Transverse colon (tissue), 4 donors: ENCODE data around the gene ALPI.

Experiments used
- EP300 ChIP-seq: sonication (generic); formaldehyde crosslinking; IDR thresholded peaks from one replicate; pipeline ENCODE4 v1.6.1; 2017; ENCODE audit warnings: antibody characterized with exemption, low read depth
- POLR2A ChIP-seq: fragments of 450-650 bp; IDR thresholded peaks from one replicate; pipeline ENCODE4 v1.6.1; 2016; ENCODE audit warnings: antibody characterized with exemption, mild to moderate bottlenecking, moderate library complexity
- POLR2AphosphoS5 ChIP-seq, 3 donors: sonication (generic); formaldehyde crosslinking; IDR thresholded peaks; one replicate each; pipeline ENCODE4 v1.6.1; 2016; ENCODE audit warnings: antibody characterized with exemption in 3 of 3
- TF ChIP-seq, protein P1 (sequence below), 5 experiments: fragments of 200-600 bp in 3 of 5; fragments of 450-650 bp in 2 of 5; sonication (generic) in 3 of 5; IDR thresholded peaks; 1 replicate in 2 of 5; 2 replicates in 3 of 5; pipeline ENCODE4 v1.5.1; 2016 to 2017; ENCODE audit warnings: antibody characterized with exemption in 5 of 5, inconsistent platforms in 3 of 5, mild to moderate bottlenecking in 2 of 5, moderate library complexity in 1 of 5

GRCh38 chr2:232501331-232501771 is 45.4 kb downstream of the ALPI start:
- TF ChIP-seq, protein P1, sequence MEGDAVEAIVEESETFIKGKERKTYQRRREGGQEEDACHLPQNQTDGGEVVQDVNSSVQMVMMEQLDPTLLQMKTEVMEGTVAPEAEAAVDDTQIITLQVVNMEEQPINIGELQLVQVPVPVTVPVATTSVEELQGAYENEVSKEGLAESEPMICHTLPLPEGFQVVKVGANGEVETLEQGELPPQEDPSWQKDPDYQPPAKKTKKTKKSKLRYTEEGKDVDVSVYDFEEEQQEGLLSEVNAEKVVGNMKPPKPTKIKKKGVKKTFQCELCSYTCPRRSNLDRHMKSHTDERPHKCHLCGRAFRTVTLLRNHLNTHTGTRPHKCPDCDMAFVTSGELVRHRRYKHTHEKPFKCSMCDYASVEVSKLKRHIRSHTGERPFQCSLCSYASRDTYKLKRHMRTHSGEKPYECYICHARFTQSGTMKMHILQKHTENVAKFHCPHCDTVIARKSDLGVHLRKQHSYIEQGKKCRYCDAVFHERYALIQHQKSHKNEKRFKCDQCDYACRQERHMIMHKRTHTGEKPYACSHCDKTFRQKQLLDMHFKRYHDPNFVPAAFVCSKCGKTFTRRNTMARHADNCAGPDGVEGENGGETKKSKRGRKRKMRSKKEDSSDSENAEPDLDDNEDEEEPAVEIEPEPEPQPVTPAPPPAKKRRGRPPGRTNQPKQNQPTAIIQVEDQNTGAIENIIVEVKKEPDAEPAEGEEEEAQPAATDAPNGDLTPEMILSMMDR (IDR thresholded peaks at IDR 0.05): no peak
- no peak for TF ChIP-seq POLR2A
- no peak for TF ChIP-seq EP300
- no peak for TF ChIP-seq POLR2AphosphoS5 (IDR thresholded peaks at IDR 0.05)
